ENCODE measurements around the gene NEK1. TPM values are rescaled to one million over a fixed set of nuclear protein-coding genes. Genes with fewer than 3 reads are reported as not detected.
A peak's percentile ranks its signal among the peaks of the same experiment; 100 is the strongest.

Gene NEK1
- total RNA-seq, 1 donor from 2014 or later: 13.0 TPM

DNA sequence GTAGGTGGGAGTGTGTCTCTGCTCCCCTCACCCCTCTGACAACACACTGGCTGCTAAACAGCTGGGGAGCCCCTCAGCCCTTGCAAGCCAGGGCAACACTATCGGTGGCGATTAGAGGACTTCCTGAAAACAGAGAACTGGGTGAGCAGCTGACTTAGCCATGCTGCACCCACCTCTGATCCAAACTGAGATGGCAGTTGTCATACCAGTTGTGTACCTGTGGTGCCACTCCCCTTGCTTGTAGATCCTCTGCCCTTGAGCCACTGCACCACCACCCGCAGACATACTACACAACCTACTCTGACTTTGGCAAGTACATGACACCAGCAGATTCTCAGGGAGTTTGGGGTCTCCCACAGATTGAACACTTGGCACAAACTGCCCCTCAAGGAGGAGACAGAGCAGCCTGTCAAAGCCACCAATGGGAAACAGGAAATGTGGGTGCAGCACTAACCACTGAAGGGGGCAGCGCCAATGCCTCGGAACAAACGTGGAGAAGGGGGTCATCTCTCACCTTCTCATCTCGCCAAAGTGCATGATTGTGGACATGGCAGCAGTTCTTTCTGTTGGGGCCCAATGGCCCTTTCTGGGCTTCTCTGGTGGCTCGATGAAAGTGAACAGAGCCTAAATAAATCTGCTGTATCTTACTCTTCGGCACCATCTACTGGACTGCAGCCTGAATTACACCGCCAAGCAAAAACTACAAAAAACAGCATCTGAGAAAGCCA, 119.8 kb downstream of the NEK1 start:
- Mint-ChIP-seq H3K9me3 (peaks cover 15% of the 10 kb centered on the region), H3K27ac (ENCODE audit: unreplicated experiment) (no peak overlapping the region), H3K36me3 (ENCODE audit: low read depth) (peaks cover 36% of the 10 kb centered on the region), H3K4me3 (no peak overlapping the region), H3K4me1 (no peaks in the 10 kb centered on the region), H3K27me3 (ENCODE audit: low read depth) (no peaks in the 10 kb centered on the region)
- peak; percentile 18 for DNase-seq (ENCODE audit: low read depth, low spot score)
- TF ChIP-seq CTCF (conservative IDR thresholded peaks at IDR 0.05): peak; percentile 71

GRCh38 chr4:169491211-169491610, 121.2 kb downstream of the NEK1 start:
- Mint-ChIP-seq H3K9me3 (peaks cover 12% of the 10 kb centered on the region), H3K36me3 (ENCODE audit: low read depth) (peaks cover 31% of the 10 kb centered on the region), H3K27me3 (ENCODE audit: low read depth) (no peaks in the 10 kb centered on the region), H3K4me3 (no peak overlapping the region), H3K4me1 (no peaks in the 10 kb centered on the region), H3K27ac (ENCODE audit: unreplicated experiment) (no peak overlapping the region)
- no peak for DNase-seq (ENCODE audit: low read depth, low spot score)
- TF ChIP-seq CTCF (conservative IDR thresholded peaks at IDR 0.05): no peak

DNA sequence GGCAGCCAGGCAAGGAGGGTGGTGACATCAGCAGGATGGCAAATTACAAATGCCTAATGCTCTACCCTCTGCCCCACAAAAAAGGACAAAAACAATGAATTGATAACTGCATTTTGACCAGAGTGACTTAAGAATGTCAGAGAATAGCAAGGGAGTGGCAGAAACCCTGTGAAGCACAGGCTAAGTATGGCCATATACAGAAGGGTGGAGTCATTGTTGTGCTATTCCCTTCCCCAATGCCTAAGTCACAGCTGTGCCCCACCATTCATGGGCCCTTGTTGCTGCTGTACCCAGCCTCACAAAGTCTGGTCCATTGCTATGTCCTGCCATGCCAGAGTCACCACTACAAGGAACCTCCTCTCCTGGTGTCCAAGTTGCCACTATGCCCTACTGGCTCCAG, 123.1 kb downstream of the NEK1 start:
- no peak for DNase-seq (ENCODE audit: low read depth, low spot score)
- TF ChIP-seq CTCF (conservative IDR thresholded peaks at IDR 0.05): no peak
- no peak overlapping the region for H3K4me3 Mint-ChIP-seq
- H3K27me3 Mint-ChIP-seq (ENCODE audit: low read depth): no peaks in the 10 kb centered on the region
- H3K4me1 Mint-ChIP-seq: no peaks in the 10 kb centered on the region
- no peak overlapping the region for H3K27ac Mint-ChIP-seq (ENCODE audit: unreplicated experiment)
- H3K36me3 Mint-ChIP-seq (ENCODE audit: low read depth): peaks cover 26% of the 10 kb centered on the region
- H3K9me3 Mint-ChIP-seq: peaks cover 12% of the 10 kb centered on the region

DNA sequence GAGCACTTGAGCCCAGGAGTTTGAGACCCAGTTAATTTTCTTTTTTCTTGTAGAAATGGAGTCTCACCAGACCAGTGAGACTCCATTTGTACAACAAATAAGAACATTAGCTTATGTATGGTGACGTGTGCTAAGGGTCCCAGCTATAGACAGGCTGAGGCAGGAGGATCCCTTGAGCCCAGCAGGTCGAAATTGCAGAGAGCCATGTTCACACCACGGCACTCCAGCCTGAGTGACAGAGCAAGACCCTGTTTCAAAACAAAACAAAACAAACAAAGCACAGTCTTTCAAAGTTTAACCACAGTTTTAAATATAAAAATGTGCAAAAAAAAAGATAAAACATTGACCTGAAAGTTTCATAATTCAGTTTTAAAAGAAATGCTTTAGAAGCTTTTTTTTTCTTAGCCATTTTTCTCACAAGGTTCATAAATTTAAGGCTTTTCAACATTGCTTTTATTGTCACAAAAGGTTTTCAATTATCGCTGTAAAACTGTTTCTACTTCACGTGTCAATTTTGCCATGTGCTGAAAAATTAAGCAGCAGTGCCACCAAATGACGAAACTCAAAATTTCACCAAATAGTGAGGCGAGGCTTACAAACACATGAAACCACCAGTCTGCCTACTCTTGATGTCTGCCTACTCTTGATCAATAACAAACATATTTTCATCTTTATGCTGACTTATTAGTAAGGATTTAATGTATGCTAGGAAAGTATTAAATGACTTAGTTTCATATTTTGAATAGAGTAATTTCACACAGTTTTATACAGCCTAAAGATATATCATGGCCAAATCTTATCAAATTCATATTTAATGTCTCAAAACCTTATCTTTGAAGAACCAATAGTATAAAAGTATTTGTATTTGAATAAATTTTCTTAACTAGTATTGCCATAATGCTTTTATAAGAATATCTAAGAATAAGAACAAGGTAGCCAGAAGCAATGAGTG, 126.3 kb downstream of the NEK1 start:
- no peaks in the 10 kb centered on the region for H3K4me1 Mint-ChIP-seq
- peak; percentile 45 for DNase-seq (ENCODE audit: low read depth, low spot score)

More for the DNA sequence above, 126.3 kb downstream of the NEK1 start:
- TF ChIP-seq CTCF (conservative IDR thresholded peaks at IDR 0.05): peak; percentile 77
- Mint-ChIP-seq H3K27ac (ENCODE audit: unreplicated experiment) (no peak overlapping the region), H3K27me3 (ENCODE audit: low read depth) (no peaks in the 10 kb centered on the region), H3K4me3 (no peak overlapping the region), H3K9me3 (peaks cover 9% of the 10 kb centered on the region), H3K36me3 (ENCODE audit: low read depth) (peaks cover 22% of the 10 kb centered on the region)
